M059J (cell line): Measurements from ENCODE around the gene YKT6. TPM values are rescaled to one million over a fixed set of nuclear protein-coding genes. Genes with fewer than 3 reads are reported as not detected.
A peak's percentile ranks its signal among the peaks of the same experiment; 100 is the strongest.

ENCODE experiments used
- DNase-seq: peaks from one replicate; pipeline ENCODE4 v3.0.0-alpha.2; 2012; ENCODE audit warnings: low read depth
- total RNA-seq: library from RNA; depleted of rRNA; stranded (reverse); fragments of >200 nt; shearing (Covaris generic); gene quantifications from 2 replicates; pipeline ENCODE4 v1.2.3, GENCODE V29; 2014

Gene YKT6
- total RNA-seq, 1 experiment from 2014 or later = 128 TPM

- no peak for DNase-seq
Observed at GRCh38 chr7:44232901-44233715, 32.3 kb downstream of the YKT6 start.

- no peak for DNase-seq
Observed at GRCh38 chr7:44235066-44235465, 34.3 kb downstream of the YKT6 start.

GRCh38 chr7:44235582-44236332 lies 35.0 kb downstream of the YKT6 start:
- DNase-seq = peak; percentile 34

- no peak for DNase-seq
Observed at GRCh38 chr7:44236333-44236728, 35.6 kb downstream of the YKT6 start.

GRCh38 chr7:44237696-44238095 lies 36.9 kb downstream of the YKT6 start:
- DNase-seq = no peak

DNA sequence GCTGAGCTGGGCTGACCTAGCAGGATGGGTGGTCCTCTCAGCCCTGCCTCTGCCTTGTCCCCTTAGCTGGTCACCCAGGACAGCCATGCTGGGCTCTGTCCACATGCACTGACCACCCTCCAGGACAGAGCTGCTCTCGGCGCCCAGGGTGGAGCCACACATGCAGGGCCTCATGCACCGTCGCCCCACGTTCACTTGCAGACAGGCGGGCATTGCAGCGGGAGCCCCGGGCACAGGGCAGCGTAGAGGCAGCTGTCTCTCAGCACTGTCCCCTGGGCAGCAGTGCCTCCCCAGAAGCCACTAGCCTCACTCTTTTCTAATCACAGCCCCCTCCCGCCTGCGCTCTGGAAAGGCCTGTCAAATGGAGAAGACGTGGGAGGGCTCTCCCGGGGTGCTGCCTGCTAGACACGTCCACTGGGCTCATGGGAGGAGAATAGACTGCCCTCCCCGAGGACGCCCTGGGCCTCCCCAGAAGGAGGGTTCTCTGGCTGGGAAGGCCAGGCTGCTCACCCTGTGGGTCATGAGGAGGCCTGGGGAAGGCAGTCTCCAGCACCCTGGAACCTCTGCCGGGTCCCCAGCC lies 37.4 kb downstream of the YKT6 start:
- DNase-seq = no peak

DNA sequence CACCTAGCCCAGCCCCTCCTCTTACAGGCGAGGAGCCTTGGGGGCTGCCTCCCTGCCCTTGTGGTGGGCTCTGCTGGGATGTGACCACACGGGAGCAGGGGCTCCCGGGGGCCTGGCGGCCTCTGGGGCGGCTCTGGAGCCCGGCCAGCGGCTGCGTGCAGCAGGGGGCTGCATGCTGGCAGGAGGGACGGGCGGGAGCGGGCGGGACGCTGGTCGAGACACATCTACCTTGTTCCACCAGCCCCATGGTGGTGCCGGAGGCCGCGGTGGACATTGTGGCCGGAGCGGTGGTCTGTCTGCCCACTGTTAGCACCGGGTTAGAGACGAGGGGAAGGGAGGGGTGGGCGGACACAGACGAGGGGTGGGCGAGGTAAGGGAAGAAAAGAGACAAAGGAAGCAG lies 38.6 kb downstream of the YKT6 start:
- DNase-seq = no peak

DNA sequence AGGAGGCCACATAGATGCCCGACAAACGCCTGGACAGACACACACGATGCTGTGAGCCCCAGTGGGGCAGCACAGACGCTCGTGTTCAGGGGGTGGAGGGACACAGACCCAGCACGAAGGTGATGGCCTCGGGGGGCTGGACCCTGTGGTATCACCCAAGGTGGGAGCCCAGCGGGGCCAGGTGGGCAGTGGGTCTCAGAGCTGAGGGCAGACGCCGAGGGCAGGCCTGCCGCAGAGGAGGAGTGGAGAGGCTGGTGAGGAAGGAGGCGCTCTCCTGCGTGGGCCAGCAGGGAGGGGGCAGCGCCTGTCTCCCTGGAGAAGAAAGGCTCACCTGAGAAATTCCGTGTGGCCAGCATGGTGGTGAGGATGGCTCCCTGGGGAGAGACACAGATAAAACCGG lies 39.6 kb downstream of the YKT6 start:
- no peak for DNase-seq

GRCh38 chr7:44240983-44241510 lies 40.3 kb downstream of the YKT6 start:
- peak; percentile 81 for DNase-seq

DNA sequence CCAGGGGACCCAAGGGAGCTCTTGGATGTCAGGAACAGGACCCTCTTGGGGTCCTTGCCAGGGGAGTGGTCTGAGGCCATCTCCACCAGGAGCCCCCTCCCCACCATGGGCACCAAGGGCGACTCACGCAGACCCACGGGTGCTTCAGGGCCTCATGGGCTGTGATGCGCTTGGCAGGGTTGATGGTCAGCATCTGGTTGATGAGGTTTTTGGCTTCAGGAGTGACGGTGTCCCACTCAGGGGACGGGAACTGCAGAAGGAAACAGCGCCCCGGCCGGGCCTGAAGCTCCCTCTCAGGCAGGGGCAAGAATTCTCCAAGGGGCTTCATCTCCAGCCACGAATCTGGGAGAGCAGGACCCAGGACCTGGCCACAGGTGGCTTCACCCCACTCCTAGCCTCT lies 41.3 kb downstream of the YKT6 start:
- DNase-seq = no peak

GRCh38 chr7:44244282-44244681 lies 43.5 kb downstream of the YKT6 start:
- DNase-seq = no peak

DNA sequence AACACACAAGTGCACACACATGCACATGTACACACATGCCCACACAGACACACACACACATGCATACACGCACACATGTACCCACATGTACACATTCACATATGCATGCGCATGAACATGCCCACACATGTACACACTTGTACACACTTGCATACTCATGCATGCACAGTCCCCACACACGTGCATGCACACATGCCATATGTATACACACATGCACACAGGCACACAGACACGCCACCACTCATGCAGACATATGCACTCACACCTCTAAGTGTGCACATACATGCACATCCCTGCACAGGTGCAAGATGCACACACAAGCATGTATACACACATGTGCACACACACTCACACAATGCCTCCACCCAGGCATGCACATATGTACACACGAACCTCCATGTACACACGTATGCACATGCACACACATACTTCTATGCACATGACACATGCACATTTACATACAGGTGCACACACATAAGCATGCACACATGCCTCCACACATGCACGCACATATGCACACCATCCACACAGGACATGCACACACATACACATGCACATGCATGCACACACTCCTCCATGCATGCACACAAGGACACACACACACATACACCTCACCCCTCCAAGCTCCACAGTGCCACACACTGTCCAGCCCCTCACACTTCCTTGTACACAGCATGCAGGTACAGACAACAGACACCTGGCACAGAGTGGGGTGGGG lies 45.8 kb downstream of the YKT6 start:
- no peak for DNase-seq

DNA sequence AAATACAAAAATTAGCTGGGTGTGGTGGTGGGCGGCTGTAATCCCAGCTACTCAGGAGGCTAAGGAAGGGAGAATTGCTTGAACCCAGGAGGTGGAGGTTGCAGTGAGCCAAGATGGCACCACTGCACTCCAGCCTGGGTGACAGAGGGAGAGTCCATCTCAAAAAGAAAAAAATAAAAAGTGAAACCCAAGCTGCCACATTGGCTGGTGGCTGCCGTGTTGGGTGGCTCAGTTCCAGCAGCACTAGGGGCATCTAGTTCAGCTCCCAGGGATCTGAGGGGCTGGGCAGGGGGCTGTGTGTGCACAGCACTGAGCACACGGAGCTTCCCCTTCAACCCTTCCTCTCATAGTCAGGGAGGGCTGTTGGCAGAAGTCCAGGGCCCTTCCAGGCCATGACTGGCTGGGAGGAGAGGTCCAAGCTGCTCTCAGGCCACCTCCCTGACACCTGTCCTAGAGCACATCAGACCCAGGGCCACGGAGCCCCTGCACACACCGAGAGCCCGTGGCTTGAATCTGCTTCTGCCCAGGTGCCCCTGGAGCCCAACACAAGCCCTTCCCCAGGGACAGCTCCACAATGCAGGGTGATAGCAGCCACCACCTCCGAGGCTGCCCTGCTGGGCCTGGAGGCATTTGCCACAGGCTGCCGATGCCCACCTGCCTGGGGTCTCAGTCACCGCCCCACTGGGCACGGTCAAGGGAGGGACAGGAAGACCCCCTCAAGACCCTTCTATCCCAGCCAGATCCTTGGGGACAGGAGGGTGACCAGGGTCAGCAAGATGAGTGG lies 47.3 kb downstream of the YKT6 start:
- DNase-seq = no peak

DNA sequence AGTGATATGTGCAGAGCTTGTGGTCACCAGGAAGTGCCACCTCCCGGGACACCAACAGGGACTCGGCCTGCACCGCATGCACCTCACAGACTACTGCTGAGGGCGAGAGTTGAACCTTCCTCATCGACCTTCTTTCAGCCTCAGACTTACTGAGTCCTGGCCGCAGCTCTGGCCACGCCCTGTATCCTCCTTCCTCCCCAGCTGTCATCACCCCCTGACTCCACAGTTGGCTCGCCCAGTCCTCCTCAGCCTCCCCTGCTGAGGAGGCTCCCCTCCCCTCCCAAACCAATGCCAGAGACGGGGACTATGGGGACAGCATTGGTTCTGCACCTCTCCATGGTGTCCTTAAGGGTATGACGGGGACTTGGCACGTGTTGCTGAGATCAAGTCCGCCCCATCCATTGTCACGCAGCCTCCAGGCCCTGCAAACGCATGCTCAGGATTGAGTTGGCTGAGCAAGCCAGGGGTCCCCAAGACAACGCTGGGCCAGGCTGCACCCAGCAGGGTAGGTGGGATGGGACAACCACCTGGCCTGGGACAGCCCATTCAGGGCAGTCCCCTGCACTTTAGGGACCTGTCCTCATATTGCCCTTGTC lies 49.0 kb downstream of the YKT6 start:
- no peak for DNase-seq

- DNase-seq = no peak
Observed at GRCh38 chr7:44251269-44251668, 50.5 kb downstream of the YKT6 start.

DNA sequence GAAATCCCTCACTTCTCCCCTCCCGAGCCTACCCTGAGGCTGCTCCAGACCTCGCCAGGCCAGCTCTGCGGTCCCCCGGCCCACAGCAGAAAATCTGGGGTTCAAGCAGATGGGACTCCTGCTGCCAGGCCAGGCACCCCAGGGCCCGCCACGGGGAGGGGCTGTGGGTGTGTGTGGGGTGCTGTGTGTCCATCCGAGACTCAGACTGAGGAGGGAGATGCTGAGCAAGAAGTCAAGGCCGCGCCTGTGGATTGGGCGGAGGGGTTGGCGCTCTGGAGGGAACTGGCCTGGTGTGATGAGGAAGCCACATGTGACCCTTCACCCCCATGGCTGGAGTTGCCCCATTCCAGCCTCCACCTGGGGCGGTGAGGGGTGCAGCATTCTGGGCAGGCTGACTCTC lies 51.1 kb downstream of the YKT6 start:
- DNase-seq = no peak

DNA sequence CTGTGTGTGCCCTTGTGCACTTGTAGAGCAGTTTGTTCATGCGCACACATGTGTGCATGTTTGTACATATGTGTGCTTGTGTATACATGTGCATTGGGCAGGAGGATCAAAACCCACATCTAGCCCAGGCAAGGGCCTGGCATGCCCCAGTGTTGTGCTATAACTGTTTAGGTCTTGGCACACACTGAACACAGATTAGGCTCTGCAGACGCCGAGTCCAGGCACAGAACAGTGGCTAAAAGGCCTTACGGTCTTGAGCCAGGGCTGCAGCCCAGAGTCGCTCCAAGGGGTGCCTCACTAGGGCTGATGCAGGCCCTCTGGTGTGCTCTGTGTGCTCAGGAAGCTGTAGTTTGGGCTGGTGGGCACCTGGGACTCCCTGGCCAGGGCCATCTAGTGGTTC lies 55.7 kb downstream of the YKT6 start:
- no peak for DNase-seq

- no peak for DNase-seq
Observed at GRCh38 chr7:44257213-44257612, 56.4 kb downstream of the YKT6 start.

- peak; percentile 95 for DNase-seq
Observed at GRCh38 chr7:44257618-44258422, 57.0 kb downstream of the YKT6 start.

DNA sequence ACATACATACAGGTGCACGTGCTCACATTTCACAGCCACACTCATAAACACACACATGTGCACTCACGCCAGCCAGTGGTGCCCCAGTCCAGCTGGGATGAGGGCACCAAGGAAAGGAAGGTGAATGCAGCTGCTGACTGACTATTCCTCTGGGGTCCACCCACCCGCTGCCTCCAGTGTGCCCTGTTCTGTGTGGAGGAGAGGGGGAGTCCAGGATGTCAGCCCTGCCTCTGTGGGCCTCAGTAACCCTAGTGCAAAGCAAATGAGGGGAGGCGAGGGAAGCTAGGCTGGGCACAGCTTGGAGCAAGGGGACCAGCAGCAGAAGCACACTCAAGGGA lies 57.6 kb downstream of the YKT6 start:
- DNase-seq = no peak
